ENCODE results near the gene TAGLN3. TPM values are rescaled to one million over a fixed set of nuclear protein-coding genes. Genes with fewer than 3 reads are reported as not detected.

The TAGLN3 gene
- total RNA-seq, 3 donors from 2014 or later (not counting 1 experiment from before 2014, with no cell fraction given) = not detected

DNA sequence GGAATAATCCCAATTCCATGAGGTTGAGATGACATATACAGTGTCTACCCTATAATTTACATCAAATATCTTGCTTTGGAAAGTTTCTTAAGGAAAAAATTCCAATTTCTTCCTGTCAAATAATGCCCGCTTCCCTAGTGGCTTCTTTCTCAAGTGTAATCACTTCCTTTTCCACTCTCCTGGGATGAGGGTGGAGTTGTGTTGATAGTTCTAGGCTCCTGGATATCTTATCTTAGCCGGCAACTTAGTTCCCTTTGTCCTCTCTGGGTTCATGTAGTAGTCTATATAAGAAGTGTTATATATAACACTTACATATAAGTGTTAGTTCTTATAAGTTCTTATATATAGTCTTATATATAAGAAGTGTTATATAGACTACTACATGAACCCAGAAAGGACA is 10.9 kb downstream of the TAGLN3 start:
- Mint-ChIP-seq H3K9me3 (no peaks in the 10 kb centered on the region), H3K27ac (no peak overlapping the region), H3K27me3 (ENCODE audit: low read depth in 2 of 2) (no peaks in the 10 kb centered on the region), H3K4me3 (no peak overlapping the region), H3K4me1 (peaks cover 0 to 3% of the 10 kb centered on the region in 2 donors), H3K36me3 (no peaks in the 10 kb centered on the region)
- Histone ChIP-seq H3K4me1 (ENCODE audit: control insufficient read depth, insufficient read depth, low read length) (peaks cover 5% of the 10 kb centered on the region), H3K4me3 (ENCODE audit: low read length) (no peak overlapping the region), H3K27ac (ENCODE audit: low read length) (no peak overlapping the region), H3K27me3 (ENCODE audit: control insufficient read depth, insufficient read depth, low read length) (no peaks in the 10 kb centered on the region), H3K9me3 (ENCODE audit: control insufficient read depth, insufficient read depth, low read length) (no peaks in the 10 kb centered on the region), H3K36me3 (ENCODE audit: control insufficient read depth, insufficient read depth, low read length) (no peaks in the 10 kb centered on the region)
- ATAC-seq (no peak), DNase-seq (no peak)
- WGBS (ENCODE audit: insufficient coverage) = no CpG with 5 or more reads among the region's 2 CpGs
- intact Hi-C loops (cut with micrococcal nuclease) = no loop called here
- TF ChIP-seq, protein P1, sequence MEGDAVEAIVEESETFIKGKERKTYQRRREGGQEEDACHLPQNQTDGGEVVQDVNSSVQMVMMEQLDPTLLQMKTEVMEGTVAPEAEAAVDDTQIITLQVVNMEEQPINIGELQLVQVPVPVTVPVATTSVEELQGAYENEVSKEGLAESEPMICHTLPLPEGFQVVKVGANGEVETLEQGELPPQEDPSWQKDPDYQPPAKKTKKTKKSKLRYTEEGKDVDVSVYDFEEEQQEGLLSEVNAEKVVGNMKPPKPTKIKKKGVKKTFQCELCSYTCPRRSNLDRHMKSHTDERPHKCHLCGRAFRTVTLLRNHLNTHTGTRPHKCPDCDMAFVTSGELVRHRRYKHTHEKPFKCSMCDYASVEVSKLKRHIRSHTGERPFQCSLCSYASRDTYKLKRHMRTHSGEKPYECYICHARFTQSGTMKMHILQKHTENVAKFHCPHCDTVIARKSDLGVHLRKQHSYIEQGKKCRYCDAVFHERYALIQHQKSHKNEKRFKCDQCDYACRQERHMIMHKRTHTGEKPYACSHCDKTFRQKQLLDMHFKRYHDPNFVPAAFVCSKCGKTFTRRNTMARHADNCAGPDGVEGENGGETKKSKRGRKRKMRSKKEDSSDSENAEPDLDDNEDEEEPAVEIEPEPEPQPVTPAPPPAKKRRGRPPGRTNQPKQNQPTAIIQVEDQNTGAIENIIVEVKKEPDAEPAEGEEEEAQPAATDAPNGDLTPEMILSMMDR (IDR thresholded peaks at IDR 0.05) = no peak

DNA sequence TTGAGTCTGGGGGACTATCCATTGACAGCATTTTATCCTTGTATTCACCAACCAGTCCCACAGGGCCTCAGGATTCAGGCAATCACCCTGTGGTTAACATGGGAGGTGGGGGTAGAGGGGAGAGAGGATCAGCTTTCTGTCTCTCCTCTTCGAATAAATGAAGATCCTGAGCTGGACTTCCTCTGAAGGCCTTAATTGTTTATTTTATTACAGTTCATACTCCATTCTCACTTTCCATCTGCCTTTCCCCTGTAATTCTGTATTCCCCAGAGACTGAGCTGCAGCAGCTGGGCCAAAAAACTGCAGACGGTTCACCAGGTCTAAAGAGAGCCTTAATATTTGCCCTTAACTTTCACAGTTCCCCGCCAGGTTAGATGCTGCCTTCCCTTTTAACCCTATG is 11.9 kb downstream of the TAGLN3 start:
- 80% methylated on average over 3 of the region's 3 CpGs for WGBS (ENCODE audit: insufficient coverage)
- H3K4me1 ChIP-seq (ENCODE audit: control insufficient read depth, insufficient read depth, low read length) = peaks cover 5% of the 10 kb centered on the region
- H3K27ac Mint-ChIP-seq = no peak overlapping the region
- peaks cover 0 to 3% of the 10 kb centered on the region in 2 donors for H3K4me1 Mint-ChIP-seq
- H3K4me3 Mint-ChIP-seq = no peak overlapping the region
- no peak overlapping the region for H3K4me3 ChIP-seq (ENCODE audit: low read length)
- TF ChIP-seq, protein P1 (IDR thresholded peaks at IDR 0.05) = no peak
- H3K36me3 ChIP-seq (ENCODE audit: control insufficient read depth, insufficient read depth, low read length) = no peaks in the 10 kb centered on the region
- DNase-seq = no peak
- H3K9me3 ChIP-seq (ENCODE audit: control insufficient read depth, insufficient read depth, low read length) = no peaks in the 10 kb centered on the region
- no peaks in the 10 kb centered on the region for H3K27me3 ChIP-seq (ENCODE audit: control insufficient read depth, insufficient read depth, low read length)
- no peak for ATAC-seq
- no peaks in the 10 kb centered on the region for H3K9me3 Mint-ChIP-seq
- H3K27ac ChIP-seq (ENCODE audit: low read length) = no peak overlapping the region
- H3K36me3 Mint-ChIP-seq = no peaks in the 10 kb centered on the region
- intact Hi-C loops (cut with micrococcal nuclease) = no loop called here
- H3K27me3 Mint-ChIP-seq (ENCODE audit: low read depth in 2 of 2) = no peaks in the 10 kb centered on the region

DNA sequence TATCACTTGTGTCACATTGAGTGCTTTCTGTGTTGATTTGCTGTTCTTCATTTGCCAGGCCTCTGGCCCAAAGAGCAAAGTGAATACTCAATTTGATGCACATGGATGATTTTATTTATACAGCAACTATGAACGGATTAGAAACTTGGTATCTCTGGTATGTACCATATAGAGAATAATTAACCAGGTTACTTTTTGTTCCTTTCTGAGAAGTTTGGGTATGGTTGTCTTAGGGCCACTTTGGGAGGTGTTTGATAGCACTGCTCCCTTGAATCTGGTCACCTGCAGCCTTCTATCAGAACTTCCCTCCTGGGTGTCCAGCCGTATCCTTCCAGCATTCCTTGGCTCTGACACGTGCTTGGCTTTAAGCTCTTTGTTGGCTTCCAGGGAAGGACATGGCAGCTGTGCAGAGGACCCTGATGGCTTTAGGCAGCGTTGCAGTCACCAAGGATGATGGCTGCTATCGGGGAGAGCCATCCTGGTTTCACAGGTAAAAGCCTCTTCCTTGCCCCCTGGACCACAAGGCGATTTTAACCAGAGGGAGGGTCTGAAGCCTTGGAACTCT is 12.7 kb downstream of the TAGLN3 start:
- Mint-ChIP-seq H3K4me1 (peaks cover 0 to 3% of the 10 kb centered on the region in 2 donors), H3K27me3 (ENCODE audit: low read depth in 2 of 2) (no peaks in the 10 kb centered on the region)

More for the DNA sequence above, 12.7 kb downstream of the TAGLN3 start:
- H3K27ac Mint-ChIP-seq = no peak overlapping the region
- no peaks in the 10 kb centered on the region for H3K36me3 ChIP-seq (ENCODE audit: control insufficient read depth, insufficient read depth, low read length)
- intact Hi-C loops (cut with micrococcal nuclease) = no loop called here
- no peaks in the 10 kb centered on the region for H3K36me3 Mint-ChIP-seq
- H3K27ac ChIP-seq (ENCODE audit: low read length) = no peak overlapping the region
- no peak overlapping the region for H3K4me3 Mint-ChIP-seq
- DNase-seq (no peak), ATAC-seq (no peak)
- H3K27me3 ChIP-seq (ENCODE audit: control insufficient read depth, insufficient read depth, low read length) = no peaks in the 10 kb centered on the region
- TF ChIP-seq, protein P1 (IDR thresholded peaks at IDR 0.05) = no peak
- H3K9me3 Mint-ChIP-seq = no peaks in the 10 kb centered on the region
- peaks cover 5% of the 10 kb centered on the region for H3K4me1 ChIP-seq (ENCODE audit: control insufficient read depth, insufficient read depth, low read length)
- H3K4me3 ChIP-seq (ENCODE audit: low read length) = no peak overlapping the region
- no peaks in the 10 kb centered on the region for H3K9me3 ChIP-seq (ENCODE audit: control insufficient read depth, insufficient read depth, low read length)
- WGBS (ENCODE audit: insufficient coverage) = 73% methylated on average over 5 of the region's 6 CpGs
